ENCODE results near the gene DENND5B. TPM values are rescaled to one million over a fixed set of nuclear protein-coding genes. Genes with fewer than 3 reads are reported as not detected.
"Not testable (repeated sequence)": the region's sequence is repeated elsewhere in the genome, so short reads cannot be mapped to it uniquely, and the experiment has no call there.

DENND5B gene
- total RNA-seq, 1 donor from 2014 or later, result 12.1 TPM

- not testable (repeated sequence) for DNase-seq
Measured at GRCh38 chr12:31501014-31501413, 89.9 kb downstream of the DENND5B start.

DNA sequence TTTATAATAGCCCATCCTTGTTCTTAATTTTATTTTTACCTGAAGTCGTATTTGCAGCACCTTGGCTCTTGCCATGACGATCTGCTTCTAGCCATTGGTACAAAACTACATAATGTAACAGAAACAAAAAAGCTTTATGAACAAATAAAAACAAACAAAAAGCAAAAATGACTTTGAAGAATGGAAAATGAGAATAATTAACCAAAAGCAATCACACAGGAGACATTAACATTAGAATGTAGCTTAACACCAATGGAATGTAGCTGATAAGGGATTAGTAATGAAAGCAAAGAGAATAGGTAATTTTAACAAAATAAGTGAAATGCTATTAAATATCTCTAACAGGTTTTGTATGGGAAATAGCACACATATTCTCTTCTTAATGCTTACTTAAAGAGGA, 91.4 kb downstream of the DENND5B start:
- DNase-seq, result no peak

DNA sequence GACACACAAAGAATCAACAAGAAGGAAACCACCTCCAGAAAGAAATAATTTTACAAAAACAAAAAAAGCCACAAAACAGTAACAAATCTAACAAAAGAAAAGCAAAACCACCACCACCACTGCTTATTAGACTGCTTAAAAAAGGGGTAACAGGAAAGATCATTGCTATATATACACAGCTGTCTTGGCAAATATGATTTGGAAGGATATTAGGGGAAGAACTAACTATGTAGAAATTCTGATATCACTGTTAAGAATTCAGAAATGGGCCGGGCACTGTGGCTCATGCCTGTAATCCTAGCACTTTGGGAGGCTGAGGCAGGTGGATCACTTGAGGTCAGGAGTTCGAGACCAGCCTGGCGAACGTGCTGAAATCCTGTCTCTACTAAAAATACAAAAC, 92.5 kb downstream of the DENND5B start:
- DNase-seq, result no peak

GRCh38 chr12:31496257-31496656, 94.7 kb downstream of the DENND5B start:
- DNase-seq, result no peak

- DNase-seq, result no peak
Measured at GRCh38 chr12:31494455-31494854, 96.5 kb downstream of the DENND5B start.

DNA sequence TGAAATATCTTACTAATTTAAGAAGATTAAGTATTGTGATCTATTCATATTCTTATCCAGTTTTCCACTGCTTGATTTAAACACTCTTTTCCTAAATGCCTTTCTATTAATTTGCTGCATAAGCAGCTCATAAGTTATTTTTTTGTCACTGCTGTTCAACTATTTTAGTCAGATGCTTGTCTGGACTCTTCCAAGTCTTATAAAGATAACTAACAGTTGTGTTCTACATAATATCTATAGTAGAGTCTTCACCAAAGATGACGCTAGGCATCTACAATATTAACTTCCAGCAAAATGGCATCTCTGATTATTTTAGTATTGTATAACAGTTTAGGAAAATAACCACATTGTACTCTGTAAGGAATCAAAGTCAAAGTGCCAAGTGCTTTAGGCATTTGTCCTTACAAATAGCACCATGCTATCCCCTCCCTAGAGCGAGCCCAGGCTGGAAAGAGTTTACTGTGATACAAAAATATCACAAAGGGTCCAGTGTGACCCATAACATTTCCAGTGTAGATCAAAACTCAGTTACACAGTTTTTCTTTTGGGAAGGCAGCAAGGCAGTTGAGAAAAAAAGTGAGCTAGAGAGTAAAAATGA, 98.2 kb downstream of the DENND5B start:
- no peak for DNase-seq

DNA sequence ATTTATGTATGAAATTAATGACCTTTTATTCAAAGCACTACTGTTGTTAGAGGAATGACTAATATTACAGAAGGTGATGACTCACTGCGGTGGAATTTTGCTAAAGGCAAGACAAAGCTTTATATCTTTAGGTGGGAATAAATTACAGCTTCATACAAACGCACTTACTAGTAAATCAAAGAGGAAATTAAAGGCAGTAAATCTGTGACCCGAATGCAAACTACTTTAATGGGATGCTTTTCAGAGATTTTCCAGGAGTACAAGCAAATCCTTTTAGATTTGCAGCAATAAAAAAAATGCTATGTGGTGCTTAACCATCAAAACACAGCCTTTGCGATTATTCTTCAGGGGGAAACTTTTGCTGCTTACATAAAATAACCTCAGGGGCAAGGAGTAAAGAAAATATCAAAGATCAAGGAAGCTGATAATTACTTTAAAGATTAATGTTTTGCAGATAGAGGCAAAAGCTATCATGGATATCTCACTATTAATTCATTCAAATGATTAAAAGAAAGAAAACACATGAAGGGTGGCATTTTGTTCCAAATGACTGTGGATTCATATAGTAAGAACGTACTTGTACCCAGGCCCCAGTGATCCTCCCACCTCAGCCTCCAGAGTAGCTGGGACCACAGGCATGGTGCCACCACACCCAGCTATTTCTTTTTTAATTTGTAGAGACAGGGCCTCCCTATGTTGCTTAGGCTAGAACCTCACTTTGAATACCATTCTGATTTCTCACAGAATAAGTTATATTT, 98.9 kb downstream of the DENND5B start:
- peak; percentile 91 for DNase-seq

DNA sequence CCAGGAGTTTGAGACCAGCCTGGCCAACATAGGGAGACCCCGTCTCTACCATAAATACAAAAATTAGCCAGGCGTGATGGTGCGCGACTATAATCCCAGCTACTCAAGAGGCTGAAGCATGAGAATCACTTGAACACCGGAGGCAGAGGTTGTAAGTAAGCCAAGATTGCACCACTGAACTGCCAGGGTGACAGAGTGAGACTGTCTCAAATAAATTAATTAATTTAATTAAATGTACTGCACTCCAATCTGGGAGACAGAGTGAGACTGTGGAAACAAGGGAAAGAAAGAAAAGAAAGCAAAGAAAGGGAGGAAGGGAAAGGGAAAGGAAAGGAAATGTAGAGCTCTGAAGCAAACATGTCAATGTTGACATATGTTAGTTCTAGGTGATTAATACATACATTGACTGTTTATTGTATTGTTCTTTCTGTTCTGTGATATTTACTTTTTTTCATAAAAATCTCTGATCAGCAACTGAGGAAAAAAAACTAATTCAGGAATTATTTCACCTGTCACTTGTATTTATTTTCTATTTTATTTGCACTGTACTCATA, 99.6 kb downstream of the DENND5B start:
- DNase-seq, result no peak

DNA sequence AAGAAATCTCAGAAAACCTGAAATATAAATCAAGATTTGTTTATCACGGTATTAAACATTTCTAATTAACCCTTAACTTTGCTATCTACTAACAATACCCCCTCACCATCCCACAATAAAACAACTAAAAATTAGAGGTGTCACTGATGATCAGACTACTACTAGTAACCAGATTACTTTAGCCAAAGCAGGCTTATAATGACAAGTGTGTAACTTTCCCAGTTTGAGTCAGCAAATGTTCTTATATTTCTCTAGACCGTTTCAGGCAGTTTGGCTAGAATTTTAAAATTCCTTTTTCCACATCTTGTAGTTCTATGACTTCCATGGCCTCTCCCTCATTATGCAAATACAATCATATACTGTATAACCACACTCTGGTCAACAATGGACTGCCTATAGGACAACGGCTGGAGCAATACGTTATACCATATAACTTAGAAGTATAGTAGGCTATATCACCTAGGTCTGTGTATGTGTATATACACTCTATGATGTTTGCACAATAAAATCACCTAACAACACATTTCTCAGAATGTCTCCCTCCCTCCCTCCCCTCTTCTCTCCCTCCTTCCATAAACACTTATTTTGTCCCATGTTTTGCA, 102.1 kb downstream of the DENND5B start:
- no peak for DNase-seq

DNA sequence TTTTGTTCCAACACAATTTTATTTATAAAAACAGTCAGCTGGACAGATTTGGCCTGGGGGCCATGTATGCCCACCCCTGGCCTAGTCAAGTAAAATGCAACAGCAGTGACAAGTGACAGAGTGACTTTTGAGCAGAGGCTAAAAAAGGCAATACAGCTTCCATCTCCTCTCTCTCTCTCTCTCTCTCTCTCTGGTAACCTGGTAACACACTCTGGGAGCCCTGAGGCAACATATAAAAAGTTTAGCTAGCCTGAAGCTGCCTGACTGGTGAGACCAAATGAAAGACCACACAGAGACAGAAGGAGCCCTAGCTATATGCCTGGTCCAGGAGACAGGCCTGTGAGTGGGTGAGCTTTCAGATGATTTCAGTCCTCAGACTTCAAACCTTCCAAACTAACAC, 105.4 kb downstream of the DENND5B start:
- DNase-seq, result no peak

GRCh38 chr12:31482816-31483215, 108.1 kb downstream of the DENND5B start:
- peak; percentile 49 for DNase-seq

- no peak for DNase-seq
Measured at GRCh38 chr12:31481415-31481814, 109.5 kb downstream of the DENND5B start.

DNA sequence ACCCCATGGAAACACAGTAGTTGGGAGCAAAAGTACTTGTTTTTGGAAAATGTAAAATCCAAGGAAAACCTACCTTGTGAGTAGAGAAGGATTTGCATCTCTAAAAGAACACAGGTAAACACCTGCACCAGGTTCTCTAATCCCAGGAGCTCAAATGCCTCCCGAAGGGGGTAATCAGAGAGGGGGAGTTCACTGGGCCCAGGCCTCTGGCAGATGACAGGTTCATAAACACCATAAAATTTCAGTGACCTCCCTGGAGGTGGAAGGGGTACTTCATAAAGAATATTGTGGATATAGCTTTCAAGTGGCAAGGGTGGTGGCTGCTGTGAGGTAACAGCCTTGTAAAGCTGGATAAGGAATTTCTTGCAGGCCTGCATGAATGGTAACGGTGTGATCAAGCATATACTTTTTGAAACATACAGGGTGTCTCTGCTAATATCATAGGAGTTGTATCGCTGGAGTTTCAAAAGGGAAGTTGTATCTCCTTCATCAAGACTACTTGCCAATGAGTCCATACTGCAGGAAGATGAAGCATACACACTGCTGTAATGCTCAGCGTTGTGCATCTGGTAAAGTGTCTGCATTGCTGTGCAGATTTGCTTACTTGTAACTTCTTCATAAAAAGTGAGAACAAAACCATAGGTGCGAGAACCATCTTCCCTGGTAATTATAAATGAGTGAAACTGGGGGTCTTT, 111.3 kb downstream of the DENND5B start:
- no peak for DNase-seq

- no peak for DNase-seq
Measured at GRCh38 chr12:31478898-31479297, 112.0 kb downstream of the DENND5B start.

- no peak for DNase-seq
Measured at GRCh38 chr12:31478425-31478824, 112.5 kb downstream of the DENND5B start.

DNA sequence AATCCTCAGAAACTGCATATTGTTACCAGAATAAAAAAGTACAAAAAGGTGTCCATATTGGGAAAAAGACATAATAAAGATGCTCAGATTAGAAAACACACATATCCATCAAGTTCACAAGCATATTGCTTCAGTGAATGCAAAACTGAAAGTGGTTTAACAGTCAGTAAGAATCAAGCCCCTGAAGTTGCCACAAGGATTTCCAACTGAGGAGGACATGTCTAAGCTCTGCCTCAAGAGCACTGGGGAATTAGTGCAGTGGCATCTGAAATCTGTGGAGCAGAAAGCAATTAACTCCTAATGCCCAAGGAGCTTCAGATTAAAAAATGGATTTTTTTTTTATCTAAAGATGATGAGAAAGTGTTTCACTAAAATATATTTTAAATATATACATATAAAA, 113.2 kb downstream of the DENND5B start:
- no peak for DNase-seq

- no peak for DNase-seq
Measured at GRCh38 chr12:31476437-31476836, 114.5 kb downstream of the DENND5B start.

DNA sequence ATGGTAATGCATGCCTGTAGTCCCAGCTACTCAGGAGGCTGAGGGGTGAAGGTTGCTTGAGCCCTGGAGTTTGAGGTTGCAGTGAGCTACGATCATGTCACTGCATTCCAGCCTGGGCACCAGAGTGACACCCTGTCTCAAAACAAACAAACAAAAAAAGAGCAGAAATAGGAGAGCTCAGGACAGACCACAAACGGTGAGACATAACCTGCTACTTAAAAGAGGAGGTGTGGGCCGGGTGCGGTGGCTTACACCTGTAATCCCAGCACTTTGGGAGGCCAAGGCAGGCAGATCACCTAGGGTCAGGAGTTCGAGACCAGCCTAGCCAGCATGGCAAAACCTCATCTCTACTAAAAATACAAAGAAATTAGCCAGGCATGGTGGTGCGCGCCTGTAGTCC, 115.3 kb downstream of the DENND5B start:
- not testable (repeated sequence) for DNase-seq

GRCh38 chr12:31474751-31475150, 116.2 kb downstream of the DENND5B start:
- no peak for DNase-seq

- DNase-seq, result no peak
Measured at GRCh38 chr12:31471823-31472222, 119.1 kb downstream of the DENND5B start.

DNA sequence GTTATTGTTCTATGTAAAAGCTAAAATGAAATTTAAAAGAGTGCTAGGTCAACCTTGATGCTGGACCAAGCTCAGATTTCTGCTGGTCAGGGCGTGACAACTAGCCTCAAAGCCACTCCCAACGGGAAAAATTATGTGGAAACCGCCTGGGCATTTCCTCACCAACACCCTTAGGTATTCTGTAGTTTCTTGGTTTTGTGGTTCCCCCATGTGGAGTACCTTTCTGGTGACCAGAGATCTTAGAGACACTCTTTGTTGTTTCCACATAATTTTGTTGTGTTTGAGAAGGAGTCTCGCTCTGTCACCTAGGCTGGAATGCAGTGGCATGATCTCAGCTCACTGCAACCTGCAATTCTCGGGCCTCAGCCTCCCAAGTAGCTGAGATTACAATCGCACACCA, 119.9 kb downstream of the DENND5B start:
- DNase-seq, result no peak

- DNase-seq, result no peak
Measured at GRCh38 chr12:31470459-31470858, 120.5 kb downstream of the DENND5B start.

DNA sequence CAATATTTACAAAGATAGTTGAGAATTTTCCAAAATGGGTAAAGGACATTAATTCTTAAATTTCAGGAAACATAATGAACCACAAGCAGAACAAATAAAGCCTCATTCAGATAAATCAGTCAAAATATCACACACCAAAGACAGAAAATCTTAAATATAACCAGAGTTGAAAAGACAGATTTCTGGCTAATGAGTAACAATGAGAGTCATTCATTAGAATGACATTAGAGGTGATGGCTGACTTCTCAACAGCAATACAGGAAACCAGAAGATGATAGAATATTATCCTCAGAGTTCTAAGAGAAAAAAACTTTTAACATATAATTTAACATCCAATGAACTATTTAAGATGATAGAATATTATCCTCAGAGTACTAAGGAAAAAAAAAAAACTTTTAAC, 124.2 kb downstream of the DENND5B start:
- no peak for DNase-seq

Measured in dermis blood vessel endothelial cell (primary cell).